Fibroblast of skin of left quadriceps (primary cell): ENCODE measurements around the gene OR2L2.
"Not testable (repeated sequence)": the region's sequence is repeated elsewhere in the genome, so short reads cannot be mapped to it uniquely, and the experiment has no call there.

ENCODE experiments used
- DNase-seq, 2 experiments: peaks; one replicate each; pipeline ENCODE4 v3.0.0-alpha.2; 2013; ENCODE audit warnings: low read depth in 2 of 2

Gene OR2L2, protein sequence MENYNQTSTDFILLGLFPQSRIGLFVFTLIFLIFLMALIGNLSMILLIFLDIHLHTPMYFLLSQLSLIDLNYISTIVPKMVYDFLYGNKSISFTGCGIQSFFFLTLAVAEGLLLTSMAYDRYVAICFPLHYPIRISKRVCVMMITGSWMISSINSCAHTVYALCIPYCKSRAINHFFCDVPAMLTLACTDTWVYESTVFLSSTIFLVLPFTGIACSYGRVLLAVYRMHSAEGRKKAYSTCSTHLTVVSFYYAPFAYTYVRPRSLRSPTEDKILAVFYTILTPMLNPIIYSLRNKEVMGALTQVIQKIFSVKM

DNA sequence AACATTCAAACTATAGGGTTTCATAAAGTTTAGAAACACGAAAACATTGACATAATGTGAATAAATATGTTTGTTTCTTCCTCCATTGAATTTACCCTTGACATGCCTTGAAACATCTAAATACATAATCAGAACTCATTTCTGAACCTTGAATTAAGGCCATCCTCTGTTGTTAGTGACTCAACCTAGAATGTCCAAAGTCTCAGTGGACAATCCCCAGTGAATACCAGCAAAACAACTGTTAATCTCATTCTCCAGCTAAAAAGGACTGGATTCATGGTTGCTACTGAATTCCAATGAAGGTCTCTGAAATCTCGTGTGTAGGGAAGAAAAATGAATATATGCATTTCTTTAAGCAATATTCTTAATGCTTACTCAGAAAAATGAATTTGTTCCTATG, at the start of gene OR2L2:
TSS of gene OR2L2 (plus strand) at position 301 of the 400 bp plus-strand sequence. CDS start 8,198 bp downstream, outside the sequence.
- DNase-seq = no peak

DNA sequence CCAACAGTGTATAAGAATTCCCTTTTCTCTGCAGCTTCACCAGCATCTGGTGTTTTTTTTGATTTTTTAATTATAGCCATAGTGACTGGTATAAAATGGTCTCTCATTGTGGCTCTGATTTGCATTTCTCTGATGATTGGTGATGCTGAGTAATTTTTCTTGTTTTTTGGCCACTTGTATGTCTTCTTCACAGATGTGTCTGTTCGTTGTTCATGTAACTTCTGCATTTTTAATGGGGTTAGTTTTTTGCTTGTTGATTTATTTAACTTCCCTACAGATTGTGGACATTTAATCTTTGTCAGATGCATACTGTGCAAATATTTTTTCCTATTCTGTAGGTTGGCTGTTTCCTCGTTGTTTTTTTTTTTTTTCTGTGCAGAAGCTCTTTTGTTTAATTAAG, 36.9 kb upstream of the OR2L2 start:
- DNase-seq = no peak

DNA sequence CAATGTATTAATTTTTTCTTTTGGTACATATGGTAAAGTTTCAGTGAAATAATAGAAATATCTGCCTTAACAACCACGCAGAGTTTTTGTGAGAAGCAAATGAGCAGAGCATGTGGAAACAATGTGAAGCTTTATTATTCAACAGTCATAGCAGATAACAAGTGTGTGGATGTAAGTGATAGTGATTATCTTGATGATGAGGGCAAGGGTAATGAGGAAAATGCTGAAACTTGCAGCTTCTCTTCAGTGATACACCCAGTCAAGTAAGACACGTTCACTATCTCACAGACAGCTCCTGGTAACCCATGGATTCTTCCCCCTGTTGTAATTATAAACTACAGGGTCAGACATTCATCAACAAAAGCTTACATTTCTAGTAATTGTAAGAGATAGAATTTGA, 31.1 kb upstream of the OR2L2 start:
- DNase-seq = no peak

GRCh38 chr1:248000169-248000568, 29.7 kb upstream of the OR2L2 start:
- no peak for DNase-seq

- no peak for DNase-seq
These were observed 22.1 kb upstream of the OR2L2 start for GRCh38 chr1:248007778-248008177.

DNA sequence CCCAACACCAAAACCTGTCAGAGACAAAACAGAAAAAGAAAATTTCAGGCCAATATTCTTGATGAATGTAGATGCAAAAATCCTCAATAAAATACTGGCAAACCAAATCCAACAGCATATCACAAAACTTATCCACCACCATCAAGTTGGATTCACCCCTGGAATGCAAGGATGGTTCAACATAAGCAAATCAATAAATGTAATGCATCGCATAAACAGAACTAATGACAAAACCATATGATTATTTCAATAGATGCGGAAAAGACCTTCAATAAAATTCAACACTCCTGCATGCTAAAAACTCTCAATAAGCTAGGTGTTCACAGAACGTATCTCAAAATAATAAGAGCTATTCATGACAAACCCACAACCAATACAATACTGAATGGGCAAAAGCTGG, 20.2 kb upstream of the OR2L2 start:
- DNase-seq = no peak

GRCh38 chr1:248013229-248013710, 16.6 kb upstream of the OR2L2 start, which contains the start of gene OR2L5:
Gene OR2L5, plus strand, starts transcription at chr1:248013660. Its CDS starts 8,288 bp downstream, at chr1:248021948.
- no peak for DNase-seq

GRCh38 chr1:248015803-248016202, 14.1 kb upstream of the OR2L2 start:
- DNase-seq = no peak

- DNase-seq = no peak
These were observed 15.3 kb downstream of the OR2L2 start for GRCh38 chr1:248045209-248045608.

DNA sequence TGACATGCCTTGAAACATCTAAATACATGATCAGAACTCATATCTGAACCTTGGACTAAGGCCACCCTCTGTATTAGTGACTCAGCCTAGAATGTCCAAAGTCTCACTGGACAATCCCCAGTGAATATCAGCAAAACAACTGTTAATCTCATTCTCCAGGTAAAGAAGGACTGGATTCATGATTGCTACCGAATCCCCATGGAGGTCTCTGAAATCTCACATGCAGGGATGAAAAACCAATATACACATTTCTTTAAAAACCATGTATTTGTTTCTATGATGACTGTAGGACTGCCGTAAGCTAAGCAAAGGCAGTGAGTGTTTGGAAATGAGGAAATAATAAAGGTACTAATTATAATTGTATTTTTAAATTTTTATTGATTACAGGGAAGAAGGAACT, 16.7 kb downstream of the OR2L2 start, which contains the start of gene OR2L3:
TSS of gene OR2L3 (plus strand) at position 301 of the 400 bp plus-strand sequence. CDS start 13,846 bp downstream, outside the sequence.
- DNase-seq = no peak

GRCh38 chr1:248047008-248047407, 17.1 kb downstream of the OR2L2 start:
- DNase-seq = no peak

- DNase-seq = no peak
These were observed 24.8 kb downstream of the OR2L2 start for GRCh38 chr1:248054671-248055070.

DNA sequence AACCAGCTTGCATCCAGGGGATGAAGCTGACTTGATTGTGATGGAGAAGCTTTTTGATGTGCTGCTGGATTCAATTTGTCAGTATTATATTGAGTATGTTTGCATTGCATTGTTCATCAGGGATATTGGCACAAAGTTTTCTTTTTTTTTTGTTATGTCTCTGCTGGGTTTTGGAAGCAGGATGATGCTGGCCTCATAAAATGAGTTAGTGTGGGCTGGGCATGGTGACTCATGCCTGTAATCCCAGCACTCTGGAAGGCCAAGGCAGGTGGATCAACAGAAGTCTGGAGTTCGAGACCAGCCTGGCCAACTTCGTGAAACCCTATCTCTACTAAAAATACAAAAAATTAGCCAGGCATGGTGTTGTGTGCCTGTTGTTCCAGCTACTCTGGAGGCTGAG, 25.4 kb downstream of the OR2L2 start:
- DNase-seq = no peak

- DNase-seq = no peak
These were observed 35.2 kb downstream of the OR2L2 start for GRCh38 chr1:248065071-248065470.

DNA sequence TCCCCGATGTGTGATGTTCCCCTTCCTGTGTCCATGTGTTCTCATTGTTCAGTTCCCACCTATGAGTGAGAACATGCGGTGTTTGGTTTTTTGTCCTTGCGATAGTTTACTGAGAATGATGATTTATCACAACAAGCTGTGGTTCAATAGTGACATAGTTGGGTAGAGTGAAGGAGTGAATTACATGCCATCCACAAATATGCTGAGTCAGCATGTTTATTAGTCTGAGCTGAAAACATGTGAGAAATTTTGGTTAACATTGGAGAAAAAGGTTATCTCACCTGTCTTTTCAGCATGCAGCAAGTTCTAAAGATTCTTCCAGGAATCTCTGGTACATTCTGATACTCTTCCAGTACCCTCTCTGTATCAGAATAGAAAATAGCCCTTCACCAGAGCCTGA, 35.7 kb downstream of the OR2L2 start:
- DNase-seq = no peak

DNA sequence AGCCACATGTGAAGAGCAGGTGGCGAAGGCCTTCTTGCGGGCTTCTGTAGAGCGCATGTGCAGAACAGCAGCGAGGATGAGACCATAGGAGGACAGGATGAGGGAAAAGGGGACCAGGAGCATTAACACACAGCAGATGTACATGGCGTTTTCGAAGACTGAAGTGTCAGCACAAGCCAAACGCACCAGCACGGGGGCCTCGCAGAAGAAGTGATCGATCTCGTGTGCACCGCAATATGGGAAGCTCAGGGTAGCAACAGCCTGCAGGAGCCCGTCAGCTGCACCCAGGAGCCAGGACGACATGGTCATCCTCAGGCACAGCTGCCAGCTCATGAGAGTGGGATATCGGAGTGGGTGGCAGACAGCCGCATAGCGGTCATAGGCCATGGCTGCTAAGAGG, 54.0 kb downstream of the OR2L2 start:
- not testable (repeated sequence) for DNase-seq
